HG02885 (cell line): ENCODE results near the gene ZNF385B.
"Not testable (repeated sequence)": the region's sequence is repeated elsewhere in the genome, so short reads cannot be mapped to it uniquely, and the experiment has no call there.

ENCODE experiments used
- ATAC-seq: cut with Tn5 transposase; IDR thresholded peaks from one replicate; pipeline ENCODE4 v1.9.1; 2021; ENCODE audit warnings: mild to moderate bottlenecking; ENCODE audit not compliant: unreplicated experiment, poor library complexity

ZNF385B gene

DNA sequence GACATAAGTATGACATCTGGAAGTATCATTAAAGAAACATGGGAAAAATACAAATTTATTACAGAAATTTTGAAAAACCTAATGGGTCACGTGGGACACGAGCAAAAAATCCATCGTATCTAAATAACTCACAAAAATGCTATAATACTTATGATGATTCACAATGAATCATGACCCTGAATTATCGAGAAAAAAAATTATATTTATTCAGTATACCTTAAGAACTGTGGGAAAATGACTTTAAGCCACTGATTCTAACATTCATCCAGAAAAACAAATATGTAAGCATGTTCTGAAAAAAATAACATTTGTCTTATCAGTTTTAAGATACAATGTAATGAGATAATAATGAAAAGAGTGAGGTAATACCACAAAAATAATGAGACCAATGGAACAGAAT is 51.8 kb downstream of the ZNF385B start:
- ATAC-seq, result no peak

DNA sequence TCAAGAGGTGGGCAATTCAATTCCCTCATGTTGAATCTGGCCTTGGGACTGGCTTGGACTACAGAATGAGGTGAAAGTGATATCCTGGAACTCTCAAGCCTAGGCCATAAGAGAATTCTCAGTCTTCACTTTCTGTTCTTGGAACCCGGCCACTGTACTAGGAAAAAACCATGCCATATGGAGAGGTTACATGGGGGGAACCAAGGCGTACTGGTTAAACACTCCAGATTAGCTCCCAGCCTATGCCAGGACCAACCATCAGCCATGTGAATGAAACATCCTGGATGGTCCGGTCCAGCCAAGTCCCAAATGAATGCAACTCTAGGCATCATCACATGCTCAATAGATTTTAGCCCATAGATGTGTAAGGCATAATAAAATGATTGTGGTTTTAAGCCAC is 56.4 kb downstream of the ZNF385B start:
- no peak for ATAC-seq

DNA sequence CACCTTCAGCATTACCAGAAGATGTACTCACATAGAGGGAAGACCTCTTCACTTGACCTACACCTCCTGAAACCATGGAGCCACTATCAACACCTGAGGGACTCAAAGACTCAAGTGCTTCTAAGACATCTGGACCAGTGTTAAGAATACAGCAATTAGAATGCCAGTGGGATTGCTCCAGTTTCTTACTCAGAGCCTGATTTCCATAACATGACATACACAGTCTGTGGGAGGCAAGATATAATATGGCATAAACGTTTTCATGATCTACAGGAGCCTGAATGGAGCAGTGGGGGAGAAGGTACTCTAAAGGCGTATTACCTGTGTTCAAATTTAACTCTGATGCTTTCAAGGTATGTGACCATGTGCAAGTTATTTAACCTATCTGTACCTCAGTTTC is 57.2 kb downstream of the ZNF385B start:
- ATAC-seq, result no peak

DNA sequence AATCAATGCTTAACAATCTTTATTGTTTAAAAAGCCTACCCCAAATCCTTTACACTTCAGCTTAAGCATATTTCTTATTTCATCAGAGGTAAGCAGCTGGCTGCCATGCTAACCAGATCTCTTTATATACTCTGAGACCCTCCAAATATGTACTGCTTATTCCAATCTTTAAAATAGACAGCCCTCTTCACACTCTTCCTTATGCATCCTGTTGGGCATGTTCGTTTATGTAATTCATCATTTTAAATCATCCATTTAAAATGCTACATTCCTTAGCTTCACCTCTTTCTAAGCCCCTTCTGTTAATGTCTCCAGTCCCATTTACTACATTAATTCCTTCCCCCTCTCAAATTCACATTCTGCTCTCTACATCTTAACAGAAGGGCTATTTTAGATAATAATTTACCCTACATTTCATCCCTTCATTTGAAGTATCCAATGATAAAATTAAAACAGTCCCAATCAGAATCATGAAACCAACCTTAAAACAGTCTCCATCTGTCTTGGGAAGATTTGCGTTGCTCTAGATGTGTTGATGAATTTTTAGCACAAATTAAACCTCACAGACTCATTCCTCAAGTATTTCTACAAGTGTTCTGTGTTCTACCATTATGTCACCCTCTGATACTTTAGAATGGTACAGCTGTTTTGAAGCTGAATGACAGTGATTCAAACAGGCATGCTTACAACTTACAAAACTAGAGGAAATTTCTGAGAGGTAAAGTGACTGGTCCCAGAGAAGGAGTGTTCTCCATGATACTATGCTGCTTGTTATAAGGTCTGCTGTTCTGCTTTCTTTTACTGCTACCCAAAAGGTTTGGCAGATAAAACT is 59.1 kb downstream of the ZNF385B start:
- no peak for ATAC-seq

DNA sequence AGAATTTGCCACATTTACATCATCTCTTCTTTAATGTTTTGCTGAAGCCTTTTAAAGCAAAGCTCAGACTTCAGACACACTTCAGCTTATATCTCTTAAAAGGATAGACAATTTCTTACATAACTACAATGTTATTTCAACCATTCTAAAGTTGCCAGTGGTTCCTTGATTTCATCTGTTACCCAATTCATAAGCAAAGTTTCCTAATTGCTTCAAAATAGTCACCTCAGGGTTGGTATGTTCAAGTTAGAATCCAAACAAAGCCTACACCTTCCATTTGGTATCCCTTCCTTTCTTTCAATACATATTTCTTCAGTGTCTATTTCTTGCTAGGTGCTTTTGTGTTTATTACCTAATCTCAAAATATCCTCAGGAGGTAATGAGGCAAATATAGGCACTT is 60.6 kb downstream of the ZNF385B start:
- no peak for ATAC-seq

DNA sequence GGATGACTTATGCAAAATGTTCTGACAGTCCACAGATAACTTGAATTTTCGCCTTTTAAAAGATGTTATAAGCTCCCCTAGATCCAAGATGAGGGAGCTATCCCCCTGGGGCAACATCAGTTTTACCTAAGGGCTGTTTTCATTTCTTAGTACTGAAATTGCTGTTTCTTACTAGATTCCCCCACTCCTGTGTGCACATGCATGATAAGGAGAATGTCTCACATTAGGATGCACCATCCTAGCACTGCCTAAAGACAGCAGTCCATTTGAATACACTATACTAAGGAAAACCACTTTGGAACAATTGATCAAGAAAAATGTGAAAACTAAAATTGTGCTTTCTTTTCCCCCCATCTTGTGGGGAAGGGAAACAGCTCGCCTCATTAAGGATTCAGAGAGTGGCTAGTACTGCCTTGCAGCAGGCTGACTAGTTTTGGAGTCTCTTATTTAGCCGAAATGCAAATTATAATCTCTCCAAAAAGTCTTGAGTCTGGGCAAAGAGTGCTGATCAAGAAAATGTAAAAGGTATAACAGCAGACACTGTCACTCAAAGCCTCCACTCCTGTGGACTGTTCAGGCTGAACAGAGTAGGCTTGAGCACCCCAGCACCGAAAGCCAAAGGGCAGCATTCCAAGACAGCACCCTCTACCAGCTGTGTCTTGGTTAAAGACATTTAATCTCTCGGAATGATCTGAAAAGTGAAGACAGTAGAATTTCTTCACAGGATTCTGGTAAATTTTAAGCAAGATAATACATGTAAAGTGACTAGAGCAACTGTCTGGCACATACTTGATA is 65.0 kb downstream of the ZNF385B start:
- ATAC-seq, result no peak

DNA sequence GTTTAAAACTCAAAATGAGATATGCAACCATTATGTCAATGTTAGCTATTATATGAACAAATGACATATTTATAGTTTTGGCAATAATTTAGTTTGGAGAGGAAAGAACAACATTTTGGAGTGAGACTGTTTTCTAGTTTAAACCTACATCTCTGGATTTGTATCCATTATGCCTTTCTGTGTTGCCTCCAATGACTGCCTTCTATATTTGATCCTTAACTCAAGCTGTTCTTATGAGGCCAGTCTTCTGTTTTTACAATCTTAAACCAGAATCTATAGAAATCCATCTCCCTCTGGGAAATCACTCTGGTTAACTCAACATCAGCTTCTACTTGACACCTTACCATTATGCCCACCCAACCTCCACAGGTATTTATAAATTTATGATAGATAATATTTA is 67.5 kb downstream of the ZNF385B start:
- no peak for ATAC-seq

DNA sequence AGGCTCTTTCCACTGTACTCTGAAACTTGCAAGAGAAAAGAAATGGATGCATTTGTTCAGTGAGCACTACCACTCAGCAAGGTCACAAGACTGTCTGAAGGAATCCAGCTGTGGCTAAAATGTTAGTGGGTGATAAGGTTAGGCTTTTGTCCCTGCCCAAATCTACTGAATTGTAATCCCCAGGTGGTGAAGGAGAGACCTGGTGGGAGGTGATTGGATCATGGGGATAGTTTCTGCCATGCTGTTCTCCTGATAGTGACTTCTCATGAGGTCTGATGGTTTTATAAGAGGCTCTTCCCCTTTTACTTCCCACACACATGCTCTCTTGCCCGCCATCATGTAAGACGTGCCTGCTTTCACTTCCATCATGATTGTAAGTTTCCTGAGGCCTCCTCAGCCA is 68.2 kb downstream of the ZNF385B start:
- ATAC-seq, result no peak

DNA sequence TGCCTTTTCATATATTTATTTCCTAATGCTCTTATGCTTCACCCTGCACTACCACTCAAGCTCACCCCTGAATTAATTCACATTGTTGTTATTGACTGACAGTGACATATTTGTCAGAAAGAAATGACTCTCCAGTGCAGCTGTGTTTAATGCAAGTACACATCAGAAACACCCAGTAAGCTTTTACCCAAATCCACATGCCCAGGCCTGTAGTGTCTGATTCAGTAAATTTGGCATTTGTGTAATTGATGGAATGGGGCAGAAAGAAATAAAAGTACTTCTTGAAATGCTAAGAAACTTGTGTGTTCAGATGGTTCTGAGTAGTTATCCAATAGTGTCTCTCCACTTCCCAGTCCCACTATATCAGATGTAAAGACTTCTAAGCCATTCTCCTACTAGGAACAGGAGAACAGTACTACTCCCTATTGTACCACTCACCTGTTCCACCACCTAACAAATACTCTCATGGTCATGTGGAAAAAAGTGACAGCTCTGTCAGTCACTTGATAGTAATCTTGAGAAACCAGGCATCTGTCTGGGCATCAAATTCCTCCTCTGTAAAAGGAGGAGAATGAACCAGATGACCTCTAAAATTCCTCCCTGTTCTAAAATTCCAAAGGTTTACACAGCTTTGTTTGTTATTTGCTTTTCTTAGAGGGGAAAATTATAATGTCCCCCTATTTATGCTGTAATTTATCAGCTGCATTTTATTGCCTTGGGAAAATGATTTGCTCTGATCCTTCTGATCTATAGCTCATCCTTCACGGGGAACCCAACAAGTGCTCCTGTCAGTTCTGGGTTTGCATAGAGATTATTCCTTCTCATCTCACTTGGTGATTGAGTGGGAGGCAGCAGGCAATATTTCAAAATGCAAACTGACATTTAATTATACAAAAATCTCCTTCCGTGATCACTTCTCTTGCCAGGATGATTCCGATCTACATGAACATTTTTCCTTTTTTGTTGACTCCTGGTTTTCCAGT is 70.9 kb downstream of the ZNF385B start:
- ATAC-seq, result no peak

DNA sequence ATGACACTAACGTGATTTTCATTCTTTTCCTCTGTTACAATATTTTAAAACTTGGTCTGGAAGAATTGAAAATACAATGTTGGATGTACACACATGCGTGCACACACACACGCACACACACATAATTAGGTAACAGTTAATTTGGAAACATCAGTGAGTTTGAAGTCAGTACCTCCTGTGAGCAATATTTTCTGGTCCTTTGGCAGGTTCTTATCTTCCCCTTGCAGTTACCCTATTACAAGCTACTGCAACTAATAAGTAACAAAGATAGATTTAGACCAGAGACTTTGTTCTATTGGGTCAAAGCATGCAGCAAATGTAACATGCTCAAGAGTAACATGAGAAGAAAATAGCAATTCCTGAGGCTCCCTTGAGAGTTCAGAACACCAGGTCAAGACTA is 73.3 kb downstream of the ZNF385B start:
- no peak for ATAC-seq

DNA sequence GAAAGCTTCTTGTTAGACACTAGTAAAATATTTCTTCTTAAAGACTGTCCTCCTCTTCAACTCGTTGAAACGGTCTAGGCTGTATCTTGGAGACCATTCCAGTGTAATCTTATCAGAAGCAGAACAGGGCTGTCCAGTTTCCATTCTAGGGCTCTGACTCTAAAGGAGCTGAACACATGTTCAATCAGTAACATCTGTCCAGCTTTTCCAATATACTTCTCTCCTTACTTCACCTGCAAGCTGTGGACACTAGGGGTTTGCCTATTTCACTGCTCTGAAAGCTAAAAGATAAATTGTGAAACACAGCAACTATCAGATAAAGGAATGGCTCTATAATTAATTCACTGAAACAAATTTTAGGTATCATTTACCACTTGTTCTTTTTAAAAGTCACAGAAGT is 73.8 kb downstream of the ZNF385B start:
- no peak for ATAC-seq

DNA sequence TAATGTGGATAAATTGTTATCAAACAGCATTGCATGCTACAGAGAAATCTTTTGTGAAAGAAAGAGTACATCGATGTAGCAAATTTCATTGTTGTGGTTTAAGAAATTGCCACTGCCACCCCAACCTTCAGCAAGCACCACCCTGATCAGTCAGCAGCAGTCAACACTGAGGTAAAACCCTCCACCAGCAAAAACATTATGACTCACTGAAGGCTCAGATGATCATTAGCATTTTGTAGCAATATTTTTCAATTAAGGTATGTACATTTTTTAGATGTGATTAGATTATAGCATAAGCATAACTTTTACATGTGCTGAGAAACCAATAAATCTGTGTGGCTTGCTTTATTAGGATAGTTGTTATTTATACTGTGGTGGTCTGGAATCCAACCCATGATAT is 75.5 kb downstream of the ZNF385B start:
- no peak for ATAC-seq

DNA sequence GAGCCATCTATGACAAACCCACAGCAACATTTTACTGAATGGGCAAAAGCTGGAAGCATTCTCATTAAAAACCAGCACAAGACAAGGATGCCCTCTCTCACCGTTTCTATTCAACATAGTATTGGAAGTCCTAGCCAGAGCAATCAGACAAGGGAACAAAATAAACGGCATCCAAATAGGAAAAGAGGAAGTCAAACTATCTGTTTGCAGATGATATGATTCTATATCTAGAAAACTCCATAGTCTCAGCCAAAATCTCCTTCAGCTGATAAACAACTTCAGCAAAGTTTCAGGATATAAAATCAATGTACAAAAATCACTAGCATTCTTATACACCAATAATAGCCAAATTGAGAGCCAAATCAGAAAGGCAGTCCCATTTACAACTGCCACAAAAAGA is 79.1 kb downstream of the ZNF385B start:
- ATAC-seq, result not testable (repeated sequence)

DNA sequence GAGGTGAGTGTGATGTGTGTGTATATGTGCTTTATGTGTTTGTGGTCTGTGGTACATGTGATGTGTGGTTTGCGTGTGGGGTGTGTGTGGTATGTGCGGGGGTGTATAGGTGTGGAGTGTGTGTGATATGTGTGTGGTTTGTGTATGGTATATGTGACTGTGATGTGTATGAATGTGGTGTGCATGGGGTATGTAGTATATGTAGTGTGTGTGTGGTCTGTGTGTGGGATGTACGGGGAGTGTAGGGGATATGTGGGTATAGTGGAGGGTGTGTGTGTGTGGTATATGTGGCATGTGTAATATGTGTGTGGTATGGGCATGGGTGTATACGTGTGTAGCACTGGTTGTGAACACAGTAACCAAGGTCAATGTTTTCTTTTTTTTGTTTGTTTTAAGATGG is 87.4 kb downstream of the ZNF385B start:
- ATAC-seq, result no peak

DNA sequence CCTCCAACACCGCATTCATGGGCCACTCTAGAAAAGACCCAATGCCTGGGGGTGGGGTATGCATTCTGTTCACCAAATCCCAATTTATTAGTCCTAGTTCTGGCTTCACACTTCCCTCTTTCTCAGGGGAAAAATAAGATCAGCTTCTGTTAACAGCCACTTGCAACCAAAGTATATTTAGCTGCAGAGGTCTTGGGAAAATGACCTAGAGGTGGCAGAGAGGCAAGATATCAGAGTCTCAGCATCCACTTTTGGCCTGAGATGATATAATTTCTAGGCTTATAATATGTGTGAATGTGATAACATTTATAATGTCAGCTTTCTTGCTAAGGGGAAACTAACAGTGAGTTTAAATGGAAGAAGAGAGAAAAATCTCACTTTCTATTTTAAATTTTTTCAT is 89.1 kb downstream of the ZNF385B start:
- no peak for ATAC-seq

DNA sequence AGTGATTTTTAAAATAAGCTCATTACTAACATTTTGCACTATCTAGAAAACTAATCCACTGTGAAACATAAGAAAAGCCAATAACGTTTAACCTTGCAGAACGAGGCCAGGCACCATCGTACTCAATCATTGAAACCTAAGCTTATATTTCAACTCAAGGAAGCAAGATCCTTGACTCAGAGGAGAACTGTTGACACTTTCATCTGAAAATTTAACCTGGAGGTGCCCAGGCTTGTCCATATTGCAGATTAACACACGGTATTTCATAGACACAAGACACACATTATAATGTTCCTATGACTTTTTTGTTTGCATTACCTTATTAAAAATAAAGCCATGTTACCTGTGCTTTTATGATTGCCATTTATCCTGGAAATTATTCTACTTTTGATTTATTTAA is 89.6 kb downstream of the ZNF385B start:
- ATAC-seq, result no peak

DNA sequence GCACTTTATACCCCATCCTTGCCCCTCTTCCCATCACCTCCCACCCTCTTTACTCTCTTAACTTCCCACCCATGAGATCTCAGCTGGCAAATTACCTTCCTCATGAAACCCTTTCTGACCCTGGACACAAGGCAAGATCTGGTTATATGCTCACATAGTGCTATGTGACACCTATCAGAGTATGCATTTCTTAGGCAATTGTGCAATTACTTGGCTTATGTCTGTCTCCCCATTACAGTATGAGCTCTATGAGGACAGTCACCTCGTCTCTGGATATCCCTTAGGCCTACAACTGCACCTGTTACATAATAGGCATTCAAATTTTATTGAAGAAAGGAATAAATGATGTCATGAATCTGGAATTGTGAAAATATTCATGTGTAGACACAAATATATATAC is 91.4 kb downstream of the ZNF385B start:
- ATAC-seq, result no peak

DNA sequence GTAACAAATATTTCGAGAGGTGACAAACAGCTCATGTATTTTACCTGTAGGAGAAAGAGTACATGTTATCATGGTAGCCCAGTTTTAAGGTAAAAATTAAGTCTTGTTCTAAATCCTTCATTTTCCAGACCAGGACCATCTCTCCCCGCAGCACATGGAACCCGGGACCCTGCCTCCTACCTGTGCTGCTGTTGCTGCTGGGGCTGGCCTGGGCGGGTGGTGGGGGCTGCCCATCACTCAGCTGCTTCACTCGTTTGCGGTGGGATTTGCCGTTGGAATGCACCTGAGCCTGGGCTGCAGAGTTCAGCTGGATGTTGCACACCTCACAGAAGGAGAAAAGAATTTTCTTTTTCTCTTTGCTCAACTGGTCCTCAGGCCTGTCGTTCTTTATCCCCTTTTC is 92.1 kb downstream of the ZNF385B start:
- no peak for ATAC-seq

DNA sequence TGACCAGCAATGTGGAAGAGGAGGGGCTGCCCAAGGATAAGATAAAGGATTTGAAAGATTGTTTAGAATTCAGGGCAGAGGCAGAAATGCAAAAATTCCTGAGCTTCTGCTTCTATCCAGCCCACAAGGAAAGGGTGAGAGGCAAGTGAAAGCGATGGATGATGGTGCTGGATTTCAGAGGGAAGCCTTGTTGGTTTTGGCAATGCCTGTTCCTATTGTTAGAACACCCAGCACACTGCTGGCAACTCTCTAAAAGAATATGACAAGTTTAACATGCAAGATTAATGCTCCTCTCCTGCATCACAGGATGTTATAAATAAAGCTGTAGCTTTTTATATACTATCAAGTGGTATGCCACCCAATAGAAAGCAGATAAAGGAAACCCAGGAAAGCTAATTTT is 92.6 kb downstream of the ZNF385B start:
- no peak for ATAC-seq

DNA sequence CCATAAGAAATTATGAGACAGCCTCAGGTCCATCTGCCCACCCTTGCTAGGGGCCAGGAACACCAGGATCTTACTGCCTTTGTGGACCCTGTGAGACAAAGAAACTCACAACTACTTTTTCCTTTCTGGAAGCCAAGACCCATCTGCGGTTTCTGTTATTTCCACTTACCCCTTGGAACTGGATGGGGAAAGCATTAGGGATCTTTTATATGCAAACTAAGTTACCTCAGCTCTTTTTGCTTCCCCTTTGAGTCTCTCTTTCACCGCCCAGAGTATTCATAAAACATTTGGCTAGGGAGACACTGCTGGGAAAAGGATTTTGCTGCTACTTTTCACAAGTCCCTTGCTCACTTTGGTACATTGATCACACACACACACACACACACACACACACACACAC is 95.7 kb downstream of the ZNF385B start:
- no peak for ATAC-seq

DNA sequence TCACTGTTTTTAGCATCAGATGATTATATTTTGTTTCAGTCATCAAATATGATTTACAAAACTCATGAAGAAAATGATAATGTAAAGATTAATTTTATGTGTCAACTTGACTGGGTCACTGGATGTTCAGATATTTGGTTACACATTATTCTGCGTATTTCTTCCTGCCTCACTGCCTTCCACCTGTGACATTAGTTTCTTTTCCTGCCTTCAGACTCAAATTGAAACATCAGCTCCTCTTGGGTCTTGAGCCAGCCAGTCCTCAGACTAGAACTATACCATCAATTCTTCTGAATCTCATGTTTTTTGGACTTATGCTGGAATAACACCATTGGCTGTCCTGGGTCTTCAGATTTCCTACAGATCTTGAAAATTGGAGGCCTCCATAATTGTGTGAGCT is 96.7 kb downstream of the ZNF385B start:
- ATAC-seq, result peak; percentile 62
